Activated CD8-positive, alpha-beta memory T cell treated with anti-CD3 and anti-CD28 coated beads for 48 hours (primary cell): ENCODE results near the gene PCOLCE2.

Source experiments
- DNase-seq, 3 experiments: peaks; one replicate each; pipeline ENCODE4 v3.0.0-alpha.2; 2020; ENCODE audit warnings: low read depth in 2 of 3, low spot score in 2 of 3

Gene PCOLCE2

DNA sequence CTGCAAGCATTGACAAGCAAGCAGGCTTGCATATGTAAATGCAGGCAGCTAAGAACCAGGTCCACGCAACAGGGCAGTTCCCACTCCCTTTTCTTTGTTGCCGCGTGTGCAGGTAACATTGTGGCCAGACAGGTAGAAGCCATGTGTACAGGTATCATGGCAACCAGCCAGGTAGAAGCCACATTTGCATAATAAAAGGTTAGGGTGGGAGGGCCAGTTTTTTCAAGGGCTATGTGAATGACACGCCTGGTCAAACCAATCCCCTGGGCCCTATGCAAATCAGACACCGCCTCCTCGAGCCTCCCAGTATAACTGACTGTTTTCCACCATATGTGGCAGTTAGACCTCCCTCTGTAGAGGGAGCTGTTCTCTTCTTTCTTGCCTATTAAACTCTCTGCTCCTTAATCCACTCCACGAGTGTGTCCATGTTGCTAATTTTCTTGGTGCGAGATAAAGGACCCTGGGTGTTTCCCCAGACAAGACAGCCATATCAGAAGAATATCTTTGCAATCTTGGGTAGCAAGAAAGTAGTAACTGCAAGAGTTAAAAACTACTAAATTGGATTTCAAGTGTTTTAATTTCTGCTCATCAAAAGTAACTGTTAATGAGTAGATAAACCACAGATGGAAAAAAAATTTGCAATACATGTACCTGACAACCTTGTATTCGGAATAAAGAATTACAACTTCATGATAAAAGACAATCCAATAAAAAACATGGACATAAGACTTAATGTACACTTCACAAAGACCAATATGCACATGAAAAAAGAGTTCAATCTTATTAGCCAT is 21.8 kb downstream of the PCOLCE2 start:
- no peak for DNase-seq

DNA sequence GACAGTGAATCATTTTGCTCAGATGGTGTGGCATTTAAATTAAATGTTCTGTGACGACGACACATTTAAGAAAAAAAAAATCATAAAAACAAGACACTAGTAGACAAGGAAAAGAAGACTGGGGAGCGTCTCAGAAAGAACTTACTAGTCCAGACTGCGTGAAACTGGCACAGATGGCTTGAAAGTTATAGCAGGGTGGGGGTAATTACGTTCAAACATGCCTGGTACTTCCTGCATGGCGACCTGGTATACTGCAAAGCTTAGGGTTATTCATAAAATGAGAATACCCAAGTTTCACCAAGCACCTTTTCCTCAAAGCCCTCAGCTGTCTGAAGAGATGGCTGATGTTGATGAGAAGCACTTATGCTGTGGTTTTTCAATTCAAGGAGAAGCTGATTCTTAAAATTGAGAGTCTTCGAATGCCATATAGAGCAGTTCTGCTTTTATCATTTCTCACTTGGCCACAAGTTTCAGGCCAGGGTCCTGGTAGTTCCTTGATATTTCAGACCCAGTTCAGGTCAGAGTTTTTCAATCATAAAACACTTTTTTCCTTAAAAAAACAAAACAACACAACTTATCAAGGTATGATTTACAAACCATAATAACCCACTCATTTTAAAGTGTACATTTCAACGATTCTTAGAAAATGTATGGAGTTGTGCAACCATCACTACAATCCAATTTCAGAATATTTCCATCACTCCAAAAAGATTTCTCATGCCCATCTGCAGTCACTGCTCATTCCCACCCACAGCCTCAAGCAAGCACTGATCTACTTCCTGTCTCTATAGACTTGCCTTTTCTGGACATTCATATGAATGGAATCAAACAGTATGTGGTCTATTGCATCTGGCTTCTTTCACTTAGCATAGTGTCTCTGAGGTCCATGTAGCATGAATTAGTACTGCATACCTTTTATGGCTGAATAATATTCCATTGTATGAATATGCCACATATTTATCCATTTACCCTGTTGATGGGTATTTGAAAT is 24.7 kb downstream of the PCOLCE2 start:
- DNase-seq = no peak

DNA sequence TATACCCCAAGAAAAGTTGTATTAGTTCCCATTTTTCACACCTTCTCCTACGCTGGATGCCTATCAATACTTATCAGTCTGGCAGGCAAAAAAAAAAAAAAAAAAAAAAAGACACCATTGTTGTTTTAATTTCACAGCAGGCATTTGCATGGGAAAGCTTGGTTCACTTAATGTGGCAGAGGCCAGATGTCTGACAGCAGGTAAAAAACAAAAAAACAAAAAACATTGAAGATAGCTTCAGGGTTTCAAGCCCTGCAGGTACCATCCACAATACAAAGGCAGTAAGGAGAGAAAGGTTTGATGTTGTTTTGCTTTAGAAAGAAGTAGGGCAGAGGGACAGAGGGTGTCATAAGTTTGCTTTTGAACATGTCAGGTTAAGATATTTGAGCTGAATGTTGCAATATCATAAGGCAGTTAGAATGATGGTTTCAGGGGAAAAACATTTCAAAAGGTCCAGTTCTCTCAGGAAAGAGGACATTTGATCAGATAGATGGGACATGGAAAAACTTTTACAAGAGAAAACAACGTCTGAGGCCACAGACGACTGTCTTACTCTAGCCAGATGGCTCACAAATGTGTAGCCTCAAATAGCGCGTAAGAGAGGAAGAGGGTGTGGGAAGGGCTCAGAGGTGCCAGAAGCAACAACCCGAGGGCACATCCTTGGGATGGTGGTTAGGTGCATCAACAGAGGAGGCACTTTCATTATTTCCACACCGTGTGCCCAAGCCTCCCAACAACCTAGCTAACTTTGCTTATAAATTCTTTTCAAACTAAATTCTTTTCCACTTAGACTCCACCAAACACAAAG is 25.7 kb downstream of the PCOLCE2 start:
- DNase-seq = no peak

DNA sequence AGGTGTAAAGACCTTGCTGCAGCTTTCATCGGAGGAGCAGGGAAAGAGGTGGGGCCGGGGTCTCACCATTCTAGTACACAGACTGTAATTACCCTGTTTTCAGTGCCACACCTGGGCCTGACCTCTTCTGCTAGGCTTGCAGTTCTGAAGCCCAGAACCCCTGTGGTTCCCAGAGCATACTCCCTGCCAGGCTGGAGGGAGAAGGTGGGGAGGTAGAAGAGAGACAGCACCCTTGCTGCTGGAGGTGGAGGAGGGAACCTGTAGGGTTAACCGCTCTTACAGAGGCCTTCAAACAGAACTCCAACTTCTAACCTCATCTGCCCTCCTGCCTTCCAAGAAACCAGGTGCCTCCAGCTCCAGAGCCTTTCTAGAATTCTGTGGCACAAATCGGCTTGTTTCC is 27.0 kb downstream of the PCOLCE2 start:
- DNase-seq = no peak

DNA sequence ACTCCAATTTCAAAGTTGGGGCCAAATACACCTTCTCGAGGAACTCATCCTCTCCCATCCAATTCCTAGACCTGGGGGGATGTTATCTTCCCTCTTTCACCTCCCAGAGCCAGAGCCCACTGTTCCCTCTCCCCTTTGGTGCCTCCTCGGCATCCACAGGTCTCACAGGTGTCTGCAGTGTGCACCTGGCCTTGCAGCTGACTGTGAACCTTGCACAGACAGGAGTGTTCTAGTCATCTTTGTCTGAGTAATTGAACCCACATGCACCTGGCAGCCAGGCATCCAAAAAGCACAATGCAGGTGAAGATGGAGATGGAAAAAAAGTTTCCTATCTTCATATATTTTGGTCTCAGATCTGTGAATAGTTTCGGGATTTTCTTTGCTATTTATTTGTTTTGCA is 30.8 kb downstream of the PCOLCE2 start:
- no peak for DNase-seq

DNA sequence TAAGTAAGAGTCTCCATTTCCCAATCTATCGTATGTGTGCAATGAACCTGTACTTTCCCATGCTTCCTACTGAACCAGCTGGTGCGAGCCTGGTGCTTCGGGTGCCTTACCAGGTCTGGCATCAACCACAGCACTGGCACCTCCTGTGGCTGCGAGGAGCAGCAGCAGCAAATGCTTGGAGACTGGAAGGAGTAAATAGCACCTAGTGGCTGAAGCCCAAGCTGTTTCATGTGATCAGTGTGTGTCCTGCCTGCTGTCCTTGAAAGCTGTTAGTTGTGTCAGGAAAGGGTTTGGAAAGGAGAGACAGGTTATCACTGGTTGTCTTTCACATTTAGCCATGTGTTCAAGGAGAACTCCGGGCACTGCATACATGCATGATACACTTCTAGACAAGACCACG is 31.8 kb downstream of the PCOLCE2 start:
- DNase-seq = no peak

DNA sequence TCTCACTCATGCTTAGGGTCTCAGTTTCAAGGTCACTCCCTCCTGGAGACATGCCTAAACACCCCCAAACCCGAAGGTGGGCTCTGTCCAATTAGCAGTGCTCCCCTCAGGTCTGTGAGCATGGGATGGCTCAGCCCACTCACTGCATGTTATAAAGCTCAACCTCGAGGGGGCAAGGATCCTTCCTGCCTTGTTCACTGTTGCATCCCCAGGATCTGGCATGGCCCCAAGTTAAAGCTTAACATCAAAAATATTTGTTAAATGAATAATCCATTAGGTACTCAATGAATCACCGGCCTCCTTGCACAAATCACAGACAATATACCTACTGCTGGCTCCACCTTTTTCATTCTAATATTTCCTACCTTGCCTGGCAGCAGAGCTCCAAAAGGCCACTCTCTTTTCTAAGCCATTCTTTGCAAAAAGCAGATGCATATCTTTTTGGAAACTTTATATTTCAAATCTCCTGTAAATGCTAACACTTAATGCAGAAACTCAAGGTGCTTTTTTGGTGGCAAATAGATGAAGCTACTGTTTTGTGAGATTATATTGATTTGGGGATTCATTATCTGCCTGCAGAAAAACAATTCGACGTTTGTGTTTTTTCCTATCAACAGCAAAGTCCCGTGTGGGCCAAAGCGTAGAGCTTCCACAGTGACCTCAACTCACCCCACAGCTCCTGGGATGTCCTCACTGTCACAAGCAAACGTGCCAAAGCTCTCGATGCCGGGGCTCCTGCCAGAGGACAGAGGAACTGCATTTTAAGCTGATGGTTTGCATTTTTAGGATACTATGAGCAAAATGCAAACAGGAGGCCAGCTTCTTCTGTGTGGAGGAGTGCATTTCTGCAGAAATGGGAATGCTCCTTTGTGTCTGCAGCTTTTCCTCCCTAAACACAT is 35.4 kb downstream of the PCOLCE2 start:
- DNase-seq = no peak

DNA sequence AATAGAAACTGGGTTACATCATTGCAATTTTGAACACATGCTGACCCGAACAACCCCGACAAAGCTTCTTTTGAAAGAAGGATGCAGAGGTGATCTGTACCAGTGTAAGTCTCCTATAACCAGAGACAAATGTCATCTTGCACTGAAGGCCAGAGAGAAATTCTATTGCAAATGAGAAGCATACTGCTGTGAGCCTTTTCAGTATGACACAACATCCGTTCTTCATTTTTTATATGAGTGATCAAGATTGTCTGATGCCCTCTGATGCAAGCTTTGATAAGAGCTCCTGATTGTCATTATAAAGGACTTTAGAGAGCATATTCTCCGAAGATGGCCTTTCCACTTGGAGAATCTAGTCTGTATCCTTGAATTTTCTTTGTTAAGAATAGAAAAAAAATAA is 36.9 kb downstream of the PCOLCE2 start:
- DNase-seq = no peak

DNA sequence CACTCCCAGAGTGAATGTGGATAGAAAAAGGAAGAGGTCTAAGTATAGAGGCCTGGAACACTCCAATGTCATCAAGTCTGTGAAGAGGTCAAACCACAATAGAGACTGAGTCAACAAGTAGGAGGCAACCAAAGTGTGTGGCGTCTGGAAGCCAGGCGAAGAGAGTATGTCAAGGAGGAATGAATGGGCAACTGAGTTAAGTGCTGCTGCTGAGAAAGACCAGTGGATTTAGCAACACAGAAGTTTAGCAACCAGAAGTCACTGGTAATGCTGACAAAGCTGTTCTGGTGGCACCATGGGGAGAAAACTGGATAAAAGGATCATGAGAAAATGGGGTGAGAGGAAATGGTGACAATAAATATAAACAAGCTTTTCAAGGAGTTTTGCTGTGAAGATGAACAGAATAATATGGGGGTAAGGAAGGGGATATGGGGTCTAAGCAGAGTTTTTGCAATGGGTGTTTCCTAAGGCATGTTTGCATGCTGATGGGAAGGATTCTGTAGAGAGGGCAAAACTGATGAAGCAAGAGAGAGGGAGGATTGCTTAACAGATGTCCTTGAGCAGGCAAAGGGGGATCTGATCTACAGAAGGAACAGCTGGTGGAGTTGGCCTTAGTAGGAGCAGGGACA is 38.4 kb downstream of the PCOLCE2 start:
- DNase-seq = no peak

DNA sequence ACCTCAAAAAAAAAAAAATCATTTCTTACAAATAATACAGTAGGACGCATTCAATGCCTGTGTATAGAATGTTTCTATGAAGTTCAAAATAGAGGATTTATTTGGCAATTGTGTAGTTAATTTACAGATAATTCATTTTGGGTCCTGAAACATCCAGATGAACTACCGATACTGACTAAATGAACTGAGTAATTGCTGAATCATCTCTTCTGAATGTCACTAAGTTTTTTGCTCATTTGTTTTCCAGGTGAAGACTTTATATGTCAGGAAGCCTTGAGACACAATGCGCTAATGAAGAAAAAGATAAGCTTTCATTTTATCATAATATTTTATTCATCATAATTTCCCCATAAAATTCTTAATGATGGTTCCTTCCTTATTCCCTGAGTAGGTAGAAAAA is 39.7 kb downstream of the PCOLCE2 start:
- DNase-seq = no peak

DNA sequence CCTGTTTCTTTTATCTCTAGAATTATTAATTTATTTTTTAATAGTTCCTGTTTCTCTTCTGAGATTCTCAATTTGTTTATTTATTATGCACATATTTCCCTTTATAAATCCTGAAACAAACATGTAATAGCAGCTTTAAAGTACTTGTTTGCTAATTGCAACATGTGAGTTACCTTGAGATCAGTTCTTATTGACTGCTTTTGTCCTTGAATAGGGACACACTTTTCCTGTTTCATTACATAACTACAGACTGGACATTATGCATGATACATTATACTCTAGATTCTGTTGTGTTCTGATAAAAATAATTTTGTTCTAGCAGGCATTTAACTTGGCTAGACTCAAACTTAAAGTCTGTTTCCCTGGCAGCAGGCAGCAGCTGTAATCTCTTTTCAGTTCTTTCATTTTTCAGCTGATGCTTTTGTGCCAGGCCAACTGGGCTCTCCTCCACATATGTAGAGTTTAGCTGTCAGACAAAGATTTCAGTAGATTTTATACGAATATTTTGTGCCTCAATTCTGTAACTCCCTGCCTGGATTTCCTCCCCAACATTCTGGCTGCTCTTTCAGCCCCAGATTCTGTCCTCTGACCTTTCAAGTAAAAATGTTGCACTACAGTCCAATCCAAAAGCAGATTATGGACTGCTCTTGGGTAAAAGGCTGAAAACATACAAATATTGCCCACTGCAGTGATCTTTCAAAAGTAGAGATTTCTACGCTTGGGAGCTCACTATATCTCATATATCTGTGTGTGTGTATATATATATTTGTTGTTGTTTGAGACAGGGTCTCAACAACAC is 41.9 kb downstream of the PCOLCE2 start:
- DNase-seq = no peak

DNA sequence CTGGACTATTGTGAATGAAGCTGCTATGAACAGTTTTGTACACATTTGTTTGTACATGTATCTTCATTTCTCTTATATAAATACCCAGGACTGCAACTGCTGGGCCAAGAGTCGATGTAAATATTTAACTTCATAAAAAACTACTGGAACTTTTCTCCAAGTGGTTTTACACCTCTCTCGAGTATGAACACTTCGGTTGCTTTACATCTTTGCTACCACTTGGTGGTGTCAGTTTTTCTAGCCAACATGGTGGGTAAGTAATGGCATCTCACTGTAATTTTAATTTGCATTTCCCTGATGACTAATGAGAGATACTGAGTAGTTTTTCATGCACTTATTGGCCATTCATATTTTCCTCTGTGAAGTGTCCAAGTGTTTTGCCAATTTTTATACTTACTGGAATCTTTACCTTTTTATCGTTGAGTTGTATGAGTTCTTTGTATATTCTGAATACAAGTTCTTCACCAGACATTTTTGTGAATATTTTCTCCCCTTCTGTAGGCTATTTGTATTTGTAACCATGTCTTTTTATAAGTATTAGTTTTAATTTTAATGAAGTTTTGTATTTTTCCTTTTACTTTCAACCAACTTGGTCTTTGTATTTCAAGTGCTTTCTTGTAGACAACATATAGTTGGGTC is 44.4 kb downstream of the PCOLCE2 start:
- DNase-seq = no peak

DNA sequence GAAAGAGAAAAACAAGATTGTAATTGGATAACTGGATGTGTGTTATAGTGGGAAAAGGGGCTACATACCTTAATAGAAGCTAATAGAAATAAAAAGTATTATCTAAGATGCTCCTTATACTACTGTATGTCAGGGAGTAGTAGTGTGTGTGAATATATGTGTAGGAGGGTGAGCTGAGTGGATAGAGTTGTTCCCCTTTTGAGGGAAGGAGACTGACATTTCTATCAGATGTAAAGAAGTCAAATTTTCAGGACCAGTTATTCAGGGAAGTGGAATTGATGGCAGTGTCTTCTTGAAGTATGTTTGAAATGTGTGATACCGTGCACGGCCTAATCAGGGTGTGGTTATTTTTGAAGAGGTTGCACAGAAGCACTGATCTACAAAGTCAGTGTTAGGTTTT is 49.1 kb downstream of the PCOLCE2 start:
- DNase-seq = no peak

DNA sequence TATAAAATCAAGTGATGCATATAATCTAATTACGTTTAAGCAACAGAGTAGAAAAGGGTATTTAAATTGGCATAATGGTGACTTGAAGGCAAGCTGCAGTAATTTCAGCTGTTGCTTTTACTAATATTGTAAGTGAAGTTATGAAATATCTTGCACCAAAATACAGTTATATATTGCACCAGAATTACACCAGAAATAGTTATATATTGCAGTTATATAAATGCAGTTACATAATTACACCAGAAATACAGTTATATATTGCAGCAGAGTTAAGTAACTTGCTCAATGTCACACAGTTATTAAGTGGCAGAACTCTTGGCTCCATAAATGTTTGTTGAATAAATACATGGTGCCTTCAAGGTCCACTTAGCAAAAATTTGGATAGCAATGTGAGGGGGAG is 51.4 kb downstream of the PCOLCE2 start:
- no peak for DNase-seq

DNA sequence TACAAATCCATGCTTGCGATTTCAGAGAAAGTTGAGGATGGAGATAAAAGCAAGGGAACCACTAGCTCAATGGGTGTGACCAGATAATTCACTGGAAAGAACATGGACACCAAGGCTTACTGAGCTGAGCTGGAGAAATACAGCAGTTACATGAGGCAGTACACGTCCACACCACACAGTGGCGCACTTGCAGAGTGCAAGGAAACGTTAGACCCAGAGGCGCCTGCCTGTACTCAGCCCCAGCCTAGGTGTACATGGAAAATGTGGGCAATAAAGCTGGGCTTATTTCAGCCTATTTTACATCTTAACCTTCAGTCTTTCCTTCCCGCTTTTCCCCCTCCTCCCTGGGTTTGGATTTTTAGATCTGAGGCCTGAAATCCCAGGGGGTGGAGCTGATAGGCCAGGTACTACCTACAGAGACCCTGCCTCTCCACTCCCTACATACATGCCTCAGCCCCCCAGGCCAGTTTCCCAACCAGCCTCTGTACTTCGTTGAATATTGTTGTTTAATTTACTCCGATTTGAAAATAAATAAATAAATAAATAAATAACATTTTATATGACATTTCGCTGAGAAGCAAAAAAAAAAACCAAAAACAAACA is 60.1 kb downstream of the PCOLCE2 start:
- DNase-seq = peak; percentile 8 to 53 (median 27)

DNA sequence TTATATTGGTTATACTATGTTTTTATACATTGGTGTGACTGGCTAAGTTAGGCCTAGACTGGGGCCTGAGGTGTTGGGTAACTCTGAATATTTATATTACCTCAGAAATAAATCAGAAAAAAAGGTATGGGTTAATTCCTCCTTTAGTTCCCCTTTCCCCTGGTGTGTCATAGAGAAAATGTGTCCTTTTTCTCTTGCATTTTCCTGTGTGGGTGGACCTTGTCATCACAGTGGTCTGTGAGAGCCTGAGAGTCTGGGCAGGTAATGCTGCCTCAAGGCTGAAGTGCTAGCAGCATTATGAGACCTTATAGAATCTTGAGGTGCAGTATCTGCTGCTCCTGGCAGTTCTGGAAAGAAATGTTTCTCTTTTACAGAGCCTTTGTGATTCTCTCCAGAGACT is 69.7 kb downstream of the PCOLCE2 start:
- DNase-seq = no peak

DNA sequence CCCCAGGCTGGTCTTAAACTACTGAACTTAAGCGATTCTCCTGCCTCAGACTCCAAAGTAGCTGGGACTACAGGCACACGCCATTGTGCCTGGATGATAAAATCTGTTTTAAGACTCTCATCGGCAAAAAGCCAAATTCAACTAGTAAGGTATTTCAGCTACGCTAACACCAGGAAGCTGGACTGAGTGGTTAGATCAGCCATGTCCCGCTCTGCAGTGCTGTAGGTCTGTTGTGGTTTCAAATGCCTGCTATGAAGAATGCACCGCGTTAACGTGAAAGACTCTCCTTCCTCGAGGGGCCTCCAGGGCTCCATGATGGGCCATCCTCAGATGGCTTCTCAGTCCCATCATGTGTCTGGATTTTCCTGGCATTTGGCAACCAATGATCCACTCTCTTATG is 70.2 kb downstream of the PCOLCE2 start:
- no peak for DNase-seq

DNA sequence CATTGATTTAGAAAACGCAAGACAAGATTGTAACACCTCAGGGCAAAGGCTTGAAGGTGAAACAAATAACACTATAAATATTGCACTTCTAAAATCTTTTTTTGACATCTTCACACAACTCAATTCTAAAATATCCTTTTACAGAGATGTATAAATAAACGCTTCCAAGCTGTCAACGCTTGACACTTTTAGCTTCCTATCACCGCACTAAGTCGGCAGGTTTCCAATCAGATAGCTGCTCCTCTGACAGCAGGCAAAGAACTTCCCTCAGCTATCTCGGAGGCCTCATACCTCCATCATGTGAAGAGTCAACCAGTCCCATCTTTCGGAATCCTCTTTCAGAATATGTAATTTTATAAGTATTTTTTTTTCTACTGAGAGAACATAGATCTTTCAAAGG is 71.0 kb downstream of the PCOLCE2 start:
- no peak for DNase-seq
